OCI-M2 (cell line): ENCODE results near the gene METTL1.
"Not testable (repeated sequence)": the region's sequence is repeated elsewhere in the genome, so short reads cannot be mapped to it uniquely, and the experiment has no call there.

Experiments
- DNase-seq: peaks from one replicate; lab custom pipeline; 2025; ENCODE audit not compliant: unreplicated experiment; lab: John Stamatoyannopoulos, UW

METTL1 gene

GRCh38 chr12:57771873-57772428, at the start of gene METTL1:
TSS of gene METTL1 (minus strand) at chr12:57772105. CDS start at chr12:57772083, 22 bp downstream.
- DNase-seq = peak; percentile 86

- not testable (repeated sequence) for DNase-seq
Measured at GRCh38 chr12:57821015-57821414, 49.1 kb upstream of the METTL1 start.

- DNase-seq = not testable (repeated sequence)
Measured at GRCh38 chr12:57820119-57820518, 48.2 kb upstream of the METTL1 start.

GRCh38 chr12:57817990-57818331, 46.1 kb upstream of the METTL1 start:
- not testable (repeated sequence) for DNase-seq

- DNase-seq = no peak
Measured at GRCh38 chr12:57817261-57817989, 45.5 kb upstream of the METTL1 start.

GRCh38 chr12:57816855-57817151, 44.9 kb upstream of the METTL1 start:
- no peak for DNase-seq

GRCh38 chr12:57816001-57816854, 44.3 kb upstream of the METTL1 start:
- DNase-seq = no peak

- no peak for DNase-seq
Measured at GRCh38 chr12:57815177-57816000, 43.5 kb upstream of the METTL1 start.

GRCh38 chr12:57813971-57814772, 42.3 kb upstream of the METTL1 start:
- no peak for DNase-seq

- DNase-seq = no peak
Measured at GRCh38 chr12:57813111-57813970, 41.4 kb upstream of the METTL1 start.

GRCh38 chr12:57811028-57811755, 39.3 kb upstream of the METTL1 start:
- no peak for DNase-seq

- no peak for DNase-seq
Measured at GRCh38 chr12:57810450-57810849, 38.5 kb upstream of the METTL1 start.

GRCh38 chr12:57809425-57809824, 37.5 kb upstream of the METTL1 start:
- no peak for DNase-seq

- no peak for DNase-seq
Measured at GRCh38 chr12:57808351-57808750, 36.4 kb upstream of the METTL1 start.

GRCh38 chr12:57807285-57807684, 35.4 kb upstream of the METTL1 start:
- no peak for DNase-seq

GRCh38 chr12:57806677-57807076, 34.8 kb upstream of the METTL1 start:
- no peak for DNase-seq

GRCh38 chr12:57803319-57803893, 31.5 kb upstream of the METTL1 start:
- no peak for DNase-seq

GRCh38 chr12:57802607-57803006, 30.7 kb upstream of the METTL1 start:
- no peak for DNase-seq

- no peak for DNase-seq
Measured at GRCh38 chr12:57800965-57801364, 29.1 kb upstream of the METTL1 start.
